BE2C (cell line): Measurements from ENCODE around the gene IQCF5.

ENCODE experiments used
- DNase-seq: peaks from one replicate; pipeline ENCODE4 v3.0.0-alpha.2; 2020
- H3K27me3 ChIP-seq: fragments of 250-450 bp; sonication (Bioruptor Pico); 2 replicates; pipeline ENCODE4 v1.5.1; 2020; ENCODE audit warnings: mild to moderate bottlenecking
- H3K36me3 ChIP-seq: fragments of 250-450 bp; sonication (Bioruptor Pico); 2 replicates; pipeline ENCODE4 v1.5.1; 2020; ENCODE audit warnings: mild to moderate bottlenecking
- H3K4me1 ChIP-seq: fragments of 250-450 bp; sonication (Bioruptor Pico); 2 replicates; pipeline ENCODE4 v1.5.1; 2020
- H3K4me3 ChIP-seq: 2 replicates; pipeline ENCODE4 v1.5.1; 2011; ENCODE audit warnings: low read depth, low read length
- H3K9me3 ChIP-seq: fragments of 250-450 bp; sonication (Bioruptor Pico); 2 replicates; pipeline ENCODE4 v1.5.1; 2020
- CTCF ChIP-seq: IDR thresholded peaks from 2 replicates; pipeline ENCODE4 v1.5.1; 2012; ENCODE audit warnings: mild to moderate bottlenecking, low read depth, low read length

The IQCF5 gene

GRCh38 chr3:51897391-51897790 is 22.0 kb upstream of the IQCF5 start:
- Histone ChIP-seq H3K4me3 (no peak overlapping the region), H3K4me1 (no peaks in the 10 kb centered on the region), H3K9me3 (no peaks in the 10 kb centered on the region), H3K36me3 (no peaks in the 10 kb centered on the region), H3K27me3 (peaks cover 9% of the 10 kb centered on the region; the same call in 1 of the 2 replicates)
- TF ChIP-seq CTCF = no peak
- DNase-seq = no peak

GRCh38 chr3:51896607-51897305 is 21.4 kb upstream of the IQCF5 start:
- Histone ChIP-seq H3K9me3 (no peaks in the 10 kb centered on the region), H3K27me3 (peaks cover 9% of the 10 kb centered on the region; the same call in 1 of the 2 replicates), H3K36me3 (no peaks in the 10 kb centered on the region), H3K4me1 (no peaks in the 10 kb centered on the region), H3K4me3 (no peak overlapping the region)
- DNase-seq = no peak
- TF ChIP-seq CTCF = no peak

GRCh38 chr3:51894939-51895338 is 19.5 kb upstream of the IQCF5 start:
- Histone ChIP-seq H3K4me3 (no peak overlapping the region), H3K27me3 (peaks cover 9% of the 10 kb centered on the region; the same call in 1 of the 2 replicates), H3K9me3 (no peaks in the 10 kb centered on the region), H3K36me3 (no peaks in the 10 kb centered on the region), H3K4me1 (no peaks in the 10 kb centered on the region)
- TF ChIP-seq CTCF = no peak
- DNase-seq = no peak

GRCh38 chr3:51894391-51894790 is 19.0 kb upstream of the IQCF5 start:
- TF ChIP-seq CTCF = no peak
- H3K4me1 ChIP-seq = no peaks in the 10 kb centered on the region
- DNase-seq = no peak
- H3K27me3 ChIP-seq = peaks cover 9% of the 10 kb centered on the region; the same call in 1 of the 2 replicates
- H3K36me3 ChIP-seq = no peaks in the 10 kb centered on the region
- no peaks in the 10 kb centered on the region for H3K9me3 ChIP-seq
- no peak overlapping the region for H3K4me3 ChIP-seq

- Histone ChIP-seq H3K36me3 (no peaks in the 10 kb centered on the region), H3K4me3 (no peak overlapping the region), H3K4me1 (no peaks in the 10 kb centered on the region), H3K9me3 (no peaks in the 10 kb centered on the region), H3K27me3 (no peaks in the 10 kb centered on the region)
- TF ChIP-seq CTCF = no peak
- no peak for DNase-seq
Measured at GRCh38 chr3:51891242-51892039, 16.0 kb upstream of the IQCF5 start.
